ENCODE results near the gene TCIRG1. TPM values are rescaled to one million over a fixed set of nuclear protein-coding genes. Genes with fewer than 3 reads are reported as not detected.

TCIRG1 gene
- total and polyA plus RNA-seq, 2 experiments from 2014 or later: 77.4 to 125 TPM

- TF ChIP-seq CTCF (IDR thresholded peaks at IDR 0.05; ENCODE audit: poor library complexity) (no peak), EZH2 (IDR thresholded peaks at IDR 0.05; ENCODE audit: borderline replicate concordance) (no peak), EZH2phosphoT487 (IDR thresholded peaks at IDR 0.05; ENCODE audit: low read depth, severe bottlenecking, unreplicated experiment) (no peak)
- Histone ChIP-seq H3K36me3 (replicated peaks; ENCODE audit: insufficient read depth, low read depth) (no peaks in the 10 kb centered on the region), H3K4me2 (peak overlapping the region; percentile 99), H3K9me2 (replicated peaks; ENCODE audit: insufficient read depth) (no peaks in the 10 kb centered on the region), H2AFZ (peak overlapping the region; percentile 63), H3K4me1 (ENCODE audit: insufficient read depth) (no peaks in the 10 kb centered on the region), H3K27me3 (no peaks in the 10 kb centered on the region), H4K20me1 (ENCODE audit: insufficient read depth, poor library complexity, severe bottlenecking) (no peaks in the 10 kb centered on the region), H3K79me2 (no peaks in the 10 kb centered on the region), H3K4me3 (peak overlapping the region; percentile 72), H3K9me3 (ENCODE audit: low read depth) (no peaks in the 10 kb centered on the region), H3K27ac (no peak overlapping the region)
- peak; percentile 58 for DNase-seq (ENCODE audit: low spot score)
- WGBS (ENCODE audit: low lambda C conversion rate, missing lambda C conversion rate): 37% methylated on average over 29 of the region's 86 CpGs
These were observed 35.6 kb upstream of the TCIRG1 start for GRCh38 chr11:68002938-68003845.

- H3K79me2 ChIP-seq: no peaks in the 10 kb centered on the region
- TF ChIP-seq CTCF (IDR thresholded peaks at IDR 0.05; ENCODE audit: poor library complexity): no peak
- no peak for TF ChIP-seq EZH2phosphoT487 (IDR thresholded peaks at IDR 0.05; ENCODE audit: low read depth, severe bottlenecking, unreplicated experiment)
- TF ChIP-seq EZH2 (IDR thresholded peaks at IDR 0.05; ENCODE audit: borderline replicate concordance): no peak
- 23% methylated on average over 18 of the region's 64 CpGs for WGBS (ENCODE audit: low lambda C conversion rate, missing lambda C conversion rate)
These were observed 34.8 kb upstream of the TCIRG1 start, which contains the start of gene UNC93B1 for GRCh38 chr11:68003846-68004550. UNC93B1 (minus strand) TSS chr11:68004097; CDS start chr11:68004043, 54 bp downstream.

GRCh38 chr11:68004551-68005335 lies 34.1 kb upstream of the TCIRG1 start:
- H2AFZ ChIP-seq: no peak overlapping the region
- H3K9me2 ChIP-seq (replicated peaks; ENCODE audit: insufficient read depth): no peaks in the 10 kb centered on the region
- H3K4me2 ChIP-seq: peak overlapping the region; percentile 99
- no peak for DNase-seq (ENCODE audit: low spot score)
- no peaks in the 10 kb centered on the region for H3K27me3 ChIP-seq
- H3K4me3 ChIP-seq: no peak overlapping the region
- no peaks in the 10 kb centered on the region for H4K20me1 ChIP-seq (ENCODE audit: insufficient read depth, poor library complexity, severe bottlenecking)
- WGBS (ENCODE audit: low lambda C conversion rate, missing lambda C conversion rate): 87% methylated on average over 14 of the region's 14 CpGs
- no peaks in the 10 kb centered on the region for H3K79me2 ChIP-seq
- no peaks in the 10 kb centered on the region for H3K36me3 ChIP-seq (replicated peaks; ENCODE audit: insufficient read depth, low read depth)
- H3K27ac ChIP-seq: no peak overlapping the region
- peaks cover 6% of the 10 kb centered on the region for H3K4me1 ChIP-seq (ENCODE audit: insufficient read depth)
- TF ChIP-seq EZH2 (IDR thresholded peaks at IDR 0.05; ENCODE audit: borderline replicate concordance) (no peak), EZH2phosphoT487 (IDR thresholded peaks at IDR 0.05; ENCODE audit: low read depth, severe bottlenecking, unreplicated experiment) (no peak), CTCF (IDR thresholded peaks at IDR 0.05; ENCODE audit: poor library complexity) (no peak)
- H3K9me3 ChIP-seq (ENCODE audit: low read depth): no peaks in the 10 kb centered on the region

More at GRCh38 chr11:68003846-68004550, 34.8 kb upstream of the TCIRG1 start, which contains the start of gene UNC93B1:
- Histone ChIP-seq H3K9me2 (replicated peaks; ENCODE audit: insufficient read depth) (no peaks in the 10 kb centered on the region), H3K4me2 (peak within 1 kb of the TSS; percentile 99), H3K9me3 (ENCODE audit: low read depth) (no peaks in the 10 kb centered on the region), H3K27me3 (no peaks in the 10 kb centered on the region), H2AFZ (peak within 1 kb of the TSS; percentile 63), H3K4me1 (ENCODE audit: insufficient read depth) (peaks cover under 1% of the 10 kb centered on the region), H4K20me1 (ENCODE audit: insufficient read depth, poor library complexity, severe bottlenecking) (no peaks in the 10 kb centered on the region), H3K4me3 (peak within 1 kb of the TSS; percentile 72), H3K36me3 (replicated peaks; ENCODE audit: insufficient read depth, low read depth) (no peaks in the 10 kb centered on the region), H3K27ac (no peak within 1 kb of the TSS)
- peak; percentile 88 for DNase-seq (ENCODE audit: low spot score)

Data from hepatocyte (in vitro differentiated cells).